ENCODE measurements around the gene UACA. TPM values are rescaled to one million over a fixed set of nuclear protein-coding genes. Genes with fewer than 3 reads are reported as not detected.

The UACA gene
- total and polyA plus RNA-seq, 2 of the 8 experiments (the other 6 are each of a cell fraction or from before 2014, with no cell fraction given): 28.6 to 38.9 TPM

DNA sequence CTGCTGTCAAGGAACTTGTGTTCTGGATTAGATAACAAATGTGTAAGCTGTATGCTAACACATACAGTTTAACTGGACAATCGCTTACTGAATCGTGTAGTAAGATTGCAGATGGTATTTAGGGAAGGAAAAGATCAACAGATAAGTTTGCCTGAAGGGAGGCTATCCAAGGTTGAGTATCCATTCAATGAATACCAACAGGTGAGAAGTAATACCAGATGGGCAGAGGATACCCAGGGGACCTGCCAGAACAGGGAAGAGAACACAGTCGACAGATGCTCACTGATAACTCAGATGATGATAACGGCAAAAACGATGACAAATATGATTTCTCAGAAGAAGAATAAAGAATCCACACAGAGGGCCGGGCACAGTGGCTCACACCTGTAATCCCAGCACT, 3.2 kb upstream of the UACA start (continued):
- TF ChIP-seq, protein P1, sequence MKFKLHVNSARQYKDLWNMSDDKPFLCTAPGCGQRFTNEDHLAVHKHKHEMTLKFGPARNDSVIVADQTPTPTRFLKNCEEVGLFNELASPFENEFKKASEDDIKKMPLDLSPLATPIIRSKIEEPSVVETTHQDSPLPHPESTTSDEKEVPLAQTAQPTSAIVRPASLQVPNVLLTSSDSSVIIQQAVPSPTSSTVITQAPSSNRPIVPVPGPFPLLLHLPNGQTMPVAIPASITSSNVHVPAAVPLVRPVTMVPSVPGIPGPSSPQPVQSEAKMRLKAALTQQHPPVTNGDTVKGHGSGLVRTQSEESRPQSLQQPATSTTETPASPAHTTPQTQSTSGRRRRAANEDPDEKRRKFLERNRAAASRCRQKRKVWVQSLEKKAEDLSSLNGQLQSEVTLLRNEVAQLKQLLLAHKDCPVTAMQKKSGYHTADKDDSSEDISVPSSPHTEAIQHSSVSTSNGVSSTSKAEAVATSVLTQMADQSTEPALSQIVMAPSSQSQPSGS (IDR thresholded peaks at IDR 0.05; ENCODE audit: low read length): no peak
- TF ChIP-seq RBBP5 (IDR thresholded peaks at IDR 0.05; ENCODE audit: borderline replicate concordance, low read depth, low read length): no peak
- no peak for TF ChIP-seq POLR2A (IDR thresholded peaks at IDR 0.05; ENCODE audit: control extremely low read depth in 1 of 2, low read depth in 2 of 2, low read length in 2 of 2)
